Activated T-cell treated with anti-CD3 and anti-CD28 coated beads, Interleukin-2, amount 50 U/mL, for 24 hours (primary cell): Measurements from ENCODE around the gene DAPK2.

Source experiments
- DNase-seq: peaks from one replicate; pipeline ENCODE4 v3.0.0-alpha.2; 2020
- H3K27ac Mint-ChIP-seq: 2 replicates; pipeline ENCODE4 v1.8.0; 2020; ENCODE audit warnings: mild to moderate bottlenecking, mixed read lengths
- H3K27me3 Mint-ChIP-seq: 2 replicates; pipeline ENCODE4 v1.8.0; 2020; ENCODE audit warnings: mixed read lengths
- H3K36me3 Mint-ChIP-seq: 2 replicates; pipeline ENCODE4 v1.8.0; 2020; ENCODE audit warnings: low read depth, mixed read lengths
- H3K4me1 Mint-ChIP-seq: 2 replicates; pipeline ENCODE4 v1.8.0; 2020; ENCODE audit warnings: low read depth, mixed read lengths
- H3K4me3 Mint-ChIP-seq: 2 replicates; pipeline ENCODE4 v1.8.0; 2020; ENCODE audit warnings: mild to moderate bottlenecking, moderate library complexity, mixed read lengths
- H3K9me3 Mint-ChIP-seq: 2 replicates; pipeline ENCODE4 v1.8.0; 2020; ENCODE audit warnings: mixed read lengths

The DAPK2 gene

DNA sequence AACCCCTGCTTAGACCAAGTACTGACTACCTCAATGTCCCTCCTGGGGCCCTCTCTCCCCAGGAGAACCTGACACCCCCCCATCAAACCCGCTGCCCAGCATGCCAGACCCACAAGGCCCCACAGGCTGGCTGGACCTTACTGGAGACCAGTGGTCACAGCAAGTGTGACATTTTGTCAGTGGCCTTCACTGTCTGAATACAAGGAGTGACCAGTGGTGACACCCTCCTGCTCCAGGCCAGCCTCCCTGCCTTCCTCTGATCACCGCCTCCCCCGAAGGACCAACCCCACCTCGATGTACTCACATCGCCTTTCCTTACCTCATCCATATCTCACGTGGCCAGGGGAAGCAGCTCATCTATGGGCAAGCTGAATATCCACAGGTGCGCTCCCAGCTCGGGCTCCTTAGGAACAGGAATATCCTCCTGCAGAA lies 150.5 kb downstream of the DAPK2 start:
- Mint-ChIP-seq H3K36me3 (no peaks in the 10 kb centered on the region), H3K4me3 (no peak overlapping the region), H3K27ac (no peak overlapping the region), H3K9me3 (no peaks in the 10 kb centered on the region), H3K4me1 (peaks cover 74% of the 10 kb centered on the region), H3K27me3 (no peaks in the 10 kb centered on the region)
- DNase-seq: no peak

- Mint-ChIP-seq H3K27ac (no peak overlapping the region), H3K27me3 (no peaks in the 10 kb centered on the region), H3K4me3 (no peak overlapping the region), H3K9me3 (no peaks in the 10 kb centered on the region), H3K4me1 (peaks cover 74% of the 10 kb centered on the region), H3K36me3 (no peaks in the 10 kb centered on the region)
- DNase-seq: no peak
Observed at GRCh38 chr15:63895194-63895593, 151.1 kb downstream of the DAPK2 start.

- DNase-seq: no peak
- H3K27me3 Mint-ChIP-seq: no peaks in the 10 kb centered on the region
- peaks cover 73% of the 10 kb centered on the region for H3K4me1 Mint-ChIP-seq
- no peak overlapping the region for H3K27ac Mint-ChIP-seq
- H3K9me3 Mint-ChIP-seq: no peaks in the 10 kb centered on the region
- H3K36me3 Mint-ChIP-seq: no peaks in the 10 kb centered on the region
- H3K4me3 Mint-ChIP-seq: no peak overlapping the region
Observed at GRCh38 chr15:63894662-63894949, 151.7 kb downstream of the DAPK2 start.

DNA sequence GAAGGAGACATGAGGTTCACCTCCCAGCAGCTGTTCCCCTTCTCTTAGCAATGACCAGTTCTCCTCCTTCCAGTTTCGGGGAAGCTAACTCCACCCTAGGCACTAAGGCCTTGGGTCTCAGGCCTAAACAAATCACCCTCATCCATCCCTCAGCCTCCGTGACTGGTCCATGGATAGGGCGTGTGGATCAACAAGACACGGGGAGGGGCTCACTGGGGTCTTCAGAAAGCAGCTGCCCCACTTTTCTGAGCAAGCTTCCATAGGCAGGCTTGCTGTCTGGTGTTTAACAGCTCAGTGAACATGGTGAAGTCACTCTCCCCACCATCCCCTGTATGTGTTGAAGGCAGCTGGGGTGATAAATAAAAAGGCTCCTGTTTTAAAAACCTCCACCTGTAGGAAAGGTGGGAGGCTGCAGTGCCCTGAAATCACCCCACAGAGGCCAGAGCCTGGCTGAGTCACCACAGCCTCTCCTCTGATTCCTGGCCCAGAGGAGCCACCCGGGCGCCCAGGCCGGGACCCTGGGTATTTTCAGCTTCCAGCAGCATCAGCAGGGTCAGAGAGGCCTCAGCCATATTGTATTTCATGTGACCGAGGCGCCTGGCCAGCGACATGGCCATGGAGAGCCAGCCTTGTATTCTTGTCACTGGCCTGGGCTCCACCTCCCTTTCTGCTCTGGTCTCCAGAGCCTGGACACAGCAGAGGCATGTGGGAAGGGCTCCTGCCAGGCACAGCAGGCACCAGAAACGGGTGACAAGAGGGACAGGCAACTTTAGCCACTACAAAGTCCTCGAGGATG lies 152.2 kb downstream of the DAPK2 start:
- H3K9me3 Mint-ChIP-seq: no peaks in the 10 kb centered on the region
- H3K27me3 Mint-ChIP-seq: no peaks in the 10 kb centered on the region
- H3K4me1 Mint-ChIP-seq: peaks cover 69% of the 10 kb centered on the region
- DNase-seq: no peak
- no peak overlapping the region for H3K27ac Mint-ChIP-seq
- no peaks in the 10 kb centered on the region for H3K36me3 Mint-ChIP-seq
- H3K4me3 Mint-ChIP-seq: no peak overlapping the region

- Mint-ChIP-seq H3K4me1 (peaks cover 67% of the 10 kb centered on the region), H3K36me3 (no peaks in the 10 kb centered on the region), H3K27ac (peak overlapping the region; percentile 83), H3K9me3 (no peaks in the 10 kb centered on the region), H3K4me3 (no peak overlapping the region), H3K27me3 (no peaks in the 10 kb centered on the region)
- peak; percentile 75 for DNase-seq
Observed at GRCh38 chr15:63892794-63893441, 153.4 kb downstream of the DAPK2 start.

GRCh38 chr15:63891768-63892133 lies 154.5 kb downstream of the DAPK2 start:
- no peak for DNase-seq
- Mint-ChIP-seq H3K4me3 (no peak overlapping the region), H3K27ac (no peak overlapping the region), H3K4me1 (peaks cover 58% of the 10 kb centered on the region), H3K9me3 (no peaks in the 10 kb centered on the region), H3K27me3 (no peaks in the 10 kb centered on the region), H3K36me3 (no peaks in the 10 kb centered on the region)

- DNase-seq: peak; percentile 85
- Mint-ChIP-seq H3K27me3 (no peaks in the 10 kb centered on the region), H3K27ac (no peak overlapping the region), H3K4me1 (peaks cover 52% of the 10 kb centered on the region), H3K4me3 (no peak overlapping the region), H3K9me3 (no peaks in the 10 kb centered on the region), H3K36me3 (no peaks in the 10 kb centered on the region)
Observed at GRCh38 chr15:63891079-63891767, 155.1 kb downstream of the DAPK2 start.

- no peak overlapping the region for H3K27ac Mint-ChIP-seq
- no peak overlapping the region for H3K4me3 Mint-ChIP-seq
- no peak for DNase-seq
- no peaks in the 10 kb centered on the region for H3K9me3 Mint-ChIP-seq
- peaks cover 46% of the 10 kb centered on the region for H3K4me1 Mint-ChIP-seq
- H3K36me3 Mint-ChIP-seq: no peaks in the 10 kb centered on the region
- H3K27me3 Mint-ChIP-seq: no peaks in the 10 kb centered on the region
Observed at GRCh38 chr15:63890617-63891016, 155.7 kb downstream of the DAPK2 start.

DNA sequence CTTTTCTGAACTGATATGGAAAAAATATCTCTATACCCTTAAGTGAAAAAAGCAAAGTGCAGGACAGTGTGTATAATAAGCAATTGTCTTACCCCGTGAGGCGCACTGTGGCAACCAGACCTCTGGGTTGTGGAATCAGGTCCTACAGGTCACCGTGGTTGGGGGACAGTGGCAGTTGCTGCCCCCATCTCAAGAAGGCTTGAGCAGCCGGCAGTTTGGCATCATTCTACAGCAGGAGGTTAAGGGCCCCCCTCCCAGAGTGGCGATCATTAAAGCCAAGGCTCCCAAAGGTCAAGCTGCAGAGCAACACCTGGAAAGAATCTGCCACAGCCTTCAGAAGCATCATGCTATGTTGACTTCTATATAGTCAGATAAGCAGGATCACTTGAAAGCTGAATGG lies 156.5 kb downstream of the DAPK2 start:
- H3K9me3 Mint-ChIP-seq: no peaks in the 10 kb centered on the region
- DNase-seq: no peak
- H3K4me3 Mint-ChIP-seq: no peak overlapping the region
- H3K27ac Mint-ChIP-seq: no peak overlapping the region
- H3K36me3 Mint-ChIP-seq: no peaks in the 10 kb centered on the region
- H3K4me1 Mint-ChIP-seq: peaks cover 38% of the 10 kb centered on the region
- H3K27me3 Mint-ChIP-seq: no peaks in the 10 kb centered on the region

- Mint-ChIP-seq H3K4me1 (peaks cover 34% of the 10 kb centered on the region), H3K4me3 (no peak overlapping the region)
- DNase-seq: no peak
Observed at GRCh38 chr15:63888823-63889222, 157.5 kb downstream of the DAPK2 start.

DNA sequence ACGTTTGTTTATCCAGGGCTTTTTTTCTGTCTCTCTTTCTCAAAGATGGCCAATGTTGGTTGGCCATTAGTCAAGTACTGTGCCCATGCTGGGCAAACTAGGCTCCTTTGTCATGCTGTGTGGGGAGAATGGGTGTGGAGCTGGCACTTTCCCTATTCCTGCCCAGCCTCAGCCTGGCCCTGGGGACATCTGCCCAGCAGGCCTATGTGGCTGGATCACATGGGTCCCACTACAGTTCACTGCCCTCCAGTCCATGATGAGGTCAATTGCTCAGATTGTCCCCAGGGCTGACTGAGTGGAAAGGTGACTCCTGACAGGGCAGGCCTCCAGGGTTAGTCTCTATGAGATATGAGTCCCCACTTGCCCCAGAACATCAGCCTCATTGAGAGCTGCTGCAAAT lies 158.1 kb downstream of the DAPK2 start:
- no peak overlapping the region for H3K27ac Mint-ChIP-seq
- no peaks in the 10 kb centered on the region for H3K9me3 Mint-ChIP-seq

More at GRCh38 chr15:63888823-63889222, 157.5 kb downstream of the DAPK2 start:
- no peaks in the 10 kb centered on the region for H3K27me3 Mint-ChIP-seq
- no peaks in the 10 kb centered on the region for H3K36me3 Mint-ChIP-seq
- H3K27ac Mint-ChIP-seq: no peak overlapping the region
- H3K9me3 Mint-ChIP-seq: no peaks in the 10 kb centered on the region

GRCh38 chr15:63887630-63888029 lies 158.7 kb downstream of the DAPK2 start:
- H3K27me3 Mint-ChIP-seq: no peaks in the 10 kb centered on the region
- H3K9me3 Mint-ChIP-seq: no peaks in the 10 kb centered on the region
- no peak overlapping the region for H3K4me3 Mint-ChIP-seq
- H3K4me1 Mint-ChIP-seq: peaks cover 22% of the 10 kb centered on the region
- H3K36me3 Mint-ChIP-seq: no peaks in the 10 kb centered on the region
- no peak for DNase-seq
- no peak overlapping the region for H3K27ac Mint-ChIP-seq

More for the DNA sequence above, 158.1 kb downstream of the DAPK2 start:
- no peak for DNase-seq
- no peaks in the 10 kb centered on the region for H3K36me3 Mint-ChIP-seq
- no peak overlapping the region for H3K4me3 Mint-ChIP-seq
- H3K4me1 Mint-ChIP-seq: peaks cover 27% of the 10 kb centered on the region
- H3K27me3 Mint-ChIP-seq: no peaks in the 10 kb centered on the region

DNA sequence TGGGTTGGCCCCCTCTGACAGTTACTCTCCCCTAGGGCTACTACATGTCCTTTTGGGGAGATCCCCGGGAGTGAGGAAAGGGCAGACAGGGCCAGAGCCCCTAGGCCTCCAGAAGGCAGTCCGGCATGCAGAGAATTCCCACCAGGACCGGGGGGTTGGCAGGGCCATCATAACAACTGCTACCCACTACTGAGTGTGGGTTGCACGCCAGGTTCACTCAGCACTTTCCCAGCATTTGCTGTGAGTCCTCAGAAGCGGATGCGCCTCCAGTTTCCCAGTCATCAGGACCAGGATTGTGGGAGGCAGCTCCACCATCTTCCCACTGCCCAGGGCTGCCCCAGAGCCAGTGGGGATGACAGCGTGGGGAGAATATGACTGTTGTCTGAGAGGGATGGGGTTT lies 161.3 kb downstream of the DAPK2 start:
- no peaks in the 10 kb centered on the region for H3K9me3 Mint-ChIP-seq
- H3K36me3 Mint-ChIP-seq: no peaks in the 10 kb centered on the region
- DNase-seq: no peak
- no peak overlapping the region for H3K27ac Mint-ChIP-seq
- H3K4me1 Mint-ChIP-seq: peaks cover 9% of the 10 kb centered on the region
- no peaks in the 10 kb centered on the region for H3K27me3 Mint-ChIP-seq
- H3K4me3 Mint-ChIP-seq: no peak overlapping the region

- no peaks in the 10 kb centered on the region for H3K27me3 Mint-ChIP-seq
- peaks cover 5% of the 10 kb centered on the region for H3K4me1 Mint-ChIP-seq
- no peak for DNase-seq
- no peaks in the 10 kb centered on the region for H3K9me3 Mint-ChIP-seq
- no peak overlapping the region for H3K4me3 Mint-ChIP-seq
- H3K27ac Mint-ChIP-seq: no peak overlapping the region
- H3K36me3 Mint-ChIP-seq: no peaks in the 10 kb centered on the region
Observed at GRCh38 chr15:63881431-63881830, 164.9 kb downstream of the DAPK2 start.

- Mint-ChIP-seq H3K36me3 (no peaks in the 10 kb centered on the region), H3K27ac (no peak overlapping the region), H3K27me3 (no peaks in the 10 kb centered on the region), H3K4me3 (no peak overlapping the region), H3K9me3 (no peaks in the 10 kb centered on the region), H3K4me1 (peaks cover 5% of the 10 kb centered on the region)
- DNase-seq: no peak
Observed at GRCh38 chr15:63880744-63881143, 165.5 kb downstream of the DAPK2 start.
